OCI-LY1 (cell line): ENCODE results near the gene NT5C2.

Source experiments
- H2AFZ ChIP-seq: fragments of 200-600 bp; sonication (generic), shearing (Covaris generic); 2 replicates; pipeline ENCODE4 v1.6.0; 2014; ENCODE audit warnings: antibody characterized with exemption, mild to moderate bottlenecking, low read length
- H3F3A ChIP-seq: fragments of 200-600 bp; sonication (generic), shearing (Covaris generic); 2 replicates; pipeline ENCODE4 v1.6.0; 2014; ENCODE audit warnings: mild to moderate bottlenecking, antibody characterized with exemption, low read length, moderate library complexity; ENCODE audit not compliant: insufficient read depth
- H3K27ac ChIP-seq: fragments of 200-600 bp; sonication (generic); 2 replicates; pipeline ENCODE4 v1.5.1; 2014; ENCODE audit warnings: low read length, mixed run types, mild to moderate bottlenecking, low read depth; ENCODE audit not compliant: poor library complexity, severe bottlenecking
- H3K27me3 ChIP-seq: fragments of 200-600 bp; sonication (generic); 2 replicates; pipeline ENCODE4 v1.6.0; 2014; ENCODE audit warnings: antibody characterized with exemption, mild to moderate bottlenecking, low read length, moderate library complexity; ENCODE audit not compliant: insufficient read depth
- H3K36me3 ChIP-seq: fragments of 200-600 bp; sonication (generic); 2 replicates; pipeline ENCODE4 v1.6.1; 2014; ENCODE audit warnings: mild to moderate bottlenecking, antibody characterized with exemption, low read length, moderate library complexity, mixed read lengths; ENCODE audit not compliant: insufficient read depth
- H3K4me1 ChIP-seq: fragments of 200-600 bp; sonication (generic); 2 replicates; pipeline ENCODE4 v1.5.1; 2014; ENCODE audit warnings: mild to moderate bottlenecking, low read length, moderate library complexity; ENCODE audit not compliant: insufficient read depth, severe bottlenecking
- H3K4me2 ChIP-seq: fragments of 200-600 bp; sonication (generic), shearing (Covaris generic); 2 replicates; pipeline ENCODE4 v1.6.1; 2014; ENCODE audit warnings: low read length
- H3K4me3 ChIP-seq: fragments of 200-600 bp; sonication (generic); 2 replicates; pipeline ENCODE4 v1.5.1; 2014; ENCODE audit warnings: low read length, low read depth, mild to moderate bottlenecking, mixed read lengths; ENCODE audit not compliant: poor library complexity, severe bottlenecking
- H3K79me2 ChIP-seq: fragments of 200-600 bp; shearing (Covaris generic); 2 replicates; pipeline ENCODE4 v1.6.1; 2016; ENCODE audit warnings: mixed run types, low read length, mixed read lengths; ENCODE audit not compliant: insufficient read depth
- H3K9ac ChIP-seq: fragments of 200-600 bp; sonication (generic), shearing (Covaris generic); 2 replicates; pipeline ENCODE4 v1.6.1; 2014; ENCODE audit warnings: mild to moderate bottlenecking, low read length, mixed read lengths
- H3K9me2 ChIP-seq: fragments of 200-600 bp; sonication (generic), shearing (Covaris generic); 2 replicates; pipeline ENCODE4 v1.6.1; 2014; ENCODE audit warnings: low read depth, mild to moderate bottlenecking, low read length, mixed read lengths
- H3K9me3 ChIP-seq: fragments of 200-600 bp; shearing (Covaris generic); 2 replicates; pipeline ENCODE4 v1.6.1; 2014; ENCODE audit warnings: low read length, mixed read lengths
- H4K20me1 ChIP-seq: fragments of 200-600 bp; sonication (generic), shearing (Covaris generic); 2 replicates; pipeline ENCODE4 v1.6.0; 2016; ENCODE audit warnings: mild to moderate bottlenecking, low read length; ENCODE audit not compliant: insufficient read depth
- CTCF ChIP-seq: fragments of 200-600 bp; sonication (generic), shearing (Covaris generic); IDR thresholded peaks from 2 replicates; pipeline ENCODE4 v1.5.1; 2017; ENCODE audit warnings: mild to moderate bottlenecking, antibody characterized with exemption, low read length, moderate library complexity, mixed read lengths
- EZH2 ChIP-seq: fragments of 200-600 bp; sonication (generic), shearing (Covaris generic); IDR thresholded peaks from 2 replicates; pipeline ENCODE4 v1.8.0; 2017; ENCODE audit warnings: borderline replicate concordance, mixed run types, mild to moderate bottlenecking, antibody characterized with exemption, low read length, moderate library complexity, mixed read lengths

The NT5C2 gene

GRCh38 chr10:103072276-103072675 is 120.8 kb downstream of the NT5C2 start:
- Histone ChIP-seq H3K79me2 (no peaks in the 10 kb centered on the region), H3K4me2 (no peak overlapping the region), H3K36me3 (no peaks in the 10 kb centered on the region), H3F3A (no peaks in the 10 kb centered on the region), H3K4me3 (no peak overlapping the region), H3K9ac (no peak overlapping the region), H3K9me2 (no peaks in the 10 kb centered on the region), H3K27me3 (no peaks in the 10 kb centered on the region), H3K9me3 (no peaks in the 10 kb centered on the region), H2AFZ (no peak overlapping the region), H3K27ac (no peak overlapping the region), H4K20me1 (no peaks in the 10 kb centered on the region), H3K4me1 (peaks cover 12% of the 10 kb centered on the region)
- no peak for TF ChIP-seq EZH2

GRCh38 chr10:103069453-103070331 is 123.4 kb downstream of the NT5C2 start:
- H3K4me3 ChIP-seq, result no peak overlapping the region
- TF ChIP-seq EZH2 (no peak), CTCF (peak; percentile 57)
- H3K27ac ChIP-seq, result peak overlapping the region; percentile 35
- no peak overlapping the region; the same call in 1 of the 2 replicates for H3K4me2 ChIP-seq
- H4K20me1 ChIP-seq, result no peaks in the 10 kb centered on the region
- no peak overlapping the region for H3K9ac ChIP-seq
- no peaks in the 10 kb centered on the region for H3F3A ChIP-seq
- H3K79me2 ChIP-seq, result no peaks in the 10 kb centered on the region
- no peaks in the 10 kb centered on the region for H3K9me2 ChIP-seq
- H3K36me3 ChIP-seq, result no peaks in the 10 kb centered on the region
- H3K9me3 ChIP-seq, result no peaks in the 10 kb centered on the region
- no peak overlapping the region for H2AFZ ChIP-seq
- peaks cover 12% of the 10 kb centered on the region for H3K4me1 ChIP-seq
- H3K27me3 ChIP-seq, result no peaks in the 10 kb centered on the region

- no peaks in the 10 kb centered on the region for H3K27me3 ChIP-seq
- H3K4me2 ChIP-seq, result no peak overlapping the region
- no peaks in the 10 kb centered on the region for H3K36me3 ChIP-seq
- H3K9me3 ChIP-seq, result no peaks in the 10 kb centered on the region
- no peak for TF ChIP-seq EZH2
- TF ChIP-seq CTCF, result no peak
- no peaks in the 10 kb centered on the region for H3K9me2 ChIP-seq
- H2AFZ ChIP-seq, result no peak overlapping the region
- no peaks in the 10 kb centered on the region for H3F3A ChIP-seq
- H3K9ac ChIP-seq, result no peak overlapping the region
- H3K4me3 ChIP-seq, result no peak overlapping the region
- H4K20me1 ChIP-seq, result no peaks in the 10 kb centered on the region
- H3K27ac ChIP-seq, result no peak overlapping the region
- H3K4me1 ChIP-seq, result peaks cover 12% of the 10 kb centered on the region
- no peaks in the 10 kb centered on the region for H3K79me2 ChIP-seq
These were observed 125.1 kb downstream of the NT5C2 start for GRCh38 chr10:103067956-103068355.
